Activated naive CD4-positive, alpha-beta T cell treated with anti-CD3 and anti-CD28 coated beads, Interleukin-2, amount 50 U/mL, for 16 hours (primary cell): Measurements from ENCODE around the gene TCEANC2.
"Not testable (repeated sequence)": the region's sequence is repeated elsewhere in the genome, so short reads cannot be mapped to it uniquely, and the experiment has no call there.

ENCODE experiments used
- DNase-seq: peaks from one replicate; pipeline ENCODE4 v3.0.0-alpha.2; 2020

The TCEANC2 gene

GRCh38 chr1:54052934-54053744 is at the start of gene TCEANC2, which contains the start of gene TMEM59:
TSS of gene TCEANC2 (plus strand) at chr1:54053608. CDS start at chr1:54054423, 815 bp downstream.
TSS of gene TMEM59 (minus strand) at chr1:54053204. CDS start at chr1:54053188, 16 bp downstream.
- DNase-seq: peak; percentile 97

GRCh38 chr1:54003750-54004480 is 49.5 kb upstream of the TCEANC2 start:
- DNase-seq: not testable (repeated sequence)

- DNase-seq: no peak
Observed at GRCh38 chr1:54004481-54005049, 48.8 kb upstream of the TCEANC2 start.

GRCh38 chr1:54006508-54006907 is 46.9 kb upstream of the TCEANC2 start:
- DNase-seq: no peak

- DNase-seq: no peak
Observed at GRCh38 chr1:54007613-54008012, 45.8 kb upstream of the TCEANC2 start.

- DNase-seq: no peak
Observed at GRCh38 chr1:54008876-54009275, 44.5 kb upstream of the TCEANC2 start.

- DNase-seq: no peak
Observed at GRCh38 chr1:54009406-54009805, 44.0 kb upstream of the TCEANC2 start.

- DNase-seq: no peak
Observed at GRCh38 chr1:54010415-54011117, 42.8 kb upstream of the TCEANC2 start.

GRCh38 chr1:54011316-54012007 is 41.9 kb upstream of the TCEANC2 start:
- no peak for DNase-seq

- DNase-seq: no peak
Observed at GRCh38 chr1:54012008-54012325, 41.4 kb upstream of the TCEANC2 start.

GRCh38 chr1:54012863-54013262 is 40.5 kb upstream of the TCEANC2 start:
- DNase-seq: no peak

- no peak for DNase-seq
Observed at GRCh38 chr1:54013393-54014008, 39.9 kb upstream of the TCEANC2 start.

GRCh38 chr1:54014009-54014629 is 39.3 kb upstream of the TCEANC2 start:
- no peak for DNase-seq

- no peak for DNase-seq
Observed at GRCh38 chr1:54016343-54017282, 36.8 kb upstream of the TCEANC2 start.

GRCh38 chr1:54017979-54018378 is 35.4 kb upstream of the TCEANC2 start, which contains the start of gene LDLRAD1:
TSS of gene LDLRAD1 (minus strand) at chr1:54018186. CDS start at chr1:54018112, 74 bp downstream.
- no peak for DNase-seq

GRCh38 chr1:54018635-54019034 is 34.8 kb upstream of the TCEANC2 start:
- DNase-seq: no peak

GRCh38 chr1:54019562-54020176 is 33.7 kb upstream of the TCEANC2 start:
- DNase-seq: not testable (repeated sequence)

GRCh38 chr1:54024358-54024757 is 29.1 kb upstream of the TCEANC2 start:
- DNase-seq: no peak

- DNase-seq: not testable (repeated sequence)
Observed at GRCh38 chr1:54024811-54025210, 28.6 kb upstream of the TCEANC2 start.

- no peak for DNase-seq
Observed at GRCh38 chr1:54027848-54028247, 25.6 kb upstream of the TCEANC2 start.
